Measurements from ENCODE around the gene DAPP1.

DNA sequence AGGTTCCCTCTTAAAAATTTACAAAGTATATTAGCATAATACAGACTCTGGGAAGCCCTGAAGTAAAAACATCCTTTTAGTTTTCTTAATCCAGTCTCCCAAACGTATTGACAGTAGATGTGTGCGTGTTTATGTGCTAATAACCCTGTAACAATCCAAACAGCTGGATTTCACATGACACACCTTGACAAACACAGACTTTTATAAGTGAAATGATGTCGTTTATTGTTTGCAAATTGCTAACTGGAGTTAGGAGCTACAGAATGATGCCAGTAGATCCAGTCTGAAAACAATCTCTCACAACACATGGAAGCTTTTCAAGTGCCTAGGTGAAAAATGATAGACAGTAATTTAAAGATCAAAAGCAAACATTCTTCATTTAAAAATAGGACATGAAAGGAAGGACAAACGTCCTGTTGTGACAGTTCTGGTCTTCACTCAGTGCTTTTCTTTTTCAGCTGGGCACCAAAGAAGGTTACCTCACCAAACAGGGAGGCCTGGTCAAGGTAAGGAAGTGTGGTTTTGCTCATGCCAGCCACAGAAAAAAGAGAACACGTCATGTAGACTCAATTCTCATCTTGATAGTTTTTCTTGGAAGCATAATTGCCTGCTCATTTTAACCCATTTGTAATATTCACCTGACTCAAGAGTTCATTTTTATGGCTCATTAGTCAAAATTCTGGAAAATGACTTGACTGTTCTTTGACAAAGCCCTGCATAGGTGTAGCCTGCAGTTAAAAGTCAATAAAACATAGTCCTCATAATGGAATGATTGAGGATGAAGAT, 44.7 kb downstream of the DAPP1 start:
- TF ChIP-seq EZH2phosphoT487 (IDR thresholded peaks at IDR 0.05; ENCODE audit: insufficient read depth, low read depth), result no peak
- no peak for TF ChIP-seq EZH2 (IDR thresholded peaks at IDR 0.05; ENCODE audit: insufficient read depth, poor library complexity, severe bottlenecking)

All from GM23248 (cell line).